Trophoblast cell (in vitro differentiated cells and primary cell): ENCODE data around the gene CHST15.

ENCODE experiments used
- DNase-seq, 2 donors: peaks; one replicate each; pipeline ENCODE4 v3.0.0-alpha.2; 2016
- H2AFZ ChIP-seq: 2 replicates; pipeline ENCODE4 v1.6.1; 2013; ENCODE audit warnings: low read length, moderate library complexity, mild to moderate bottlenecking; ENCODE audit not compliant: insufficient read depth, poor library complexity
- H2AK5ac ChIP-seq: 2 replicates; pipeline ENCODE4 v1.6.1; 2013; ENCODE audit warnings: mild to moderate bottlenecking, low read length
- H2BK120ac ChIP-seq: 2 replicates; pipeline ENCODE4 v1.6.1; 2013; ENCODE audit warnings: low read length, mild to moderate bottlenecking, moderate library complexity; ENCODE audit not compliant: insufficient read depth, poor library complexity
- H2BK12ac ChIP-seq: 2 replicates; pipeline ENCODE4 v1.6.1; 2013; ENCODE audit warnings: mild to moderate bottlenecking, low read length, moderate library complexity
- H2BK5ac ChIP-seq: 2 replicates; pipeline ENCODE4 v1.6.1; 2013; ENCODE audit warnings: low read length, low read depth, moderate library complexity, mild to moderate bottlenecking; ENCODE audit not compliant: poor library complexity
- H3K14ac ChIP-seq: 2 replicates; pipeline ENCODE4 v1.6.1; 2013; ENCODE audit warnings: mild to moderate bottlenecking, low read length
- H3K18ac ChIP-seq: 2 replicates; pipeline ENCODE4 v1.6.1; 2013; ENCODE audit warnings: mild to moderate bottlenecking, low read length
- H3K23ac ChIP-seq: 2 replicates; pipeline ENCODE4 v1.6.1; 2013; ENCODE audit warnings: low read length
- H3K27ac ChIP-seq: 2 replicates; pipeline ENCODE4 v1.5.1; 2013; ENCODE audit warnings: low read depth, mild to moderate bottlenecking, inconsistent platforms, low read length, moderate library complexity
- H3K27me3 ChIP-seq: 2 replicates; pipeline ENCODE4 v1.6.1; 2013; ENCODE audit warnings: inconsistent platforms, mild to moderate bottlenecking, low read length, moderate library complexity; ENCODE audit not compliant: insufficient read depth
- H3K36me3 ChIP-seq, 2 experiments: 1 replicate in 1 of 2; 2 replicates in 1 of 2; pipeline ENCODE4 v1.6.1; 2013; ENCODE audit warnings: low read length in 2 of 2, mild to moderate bottlenecking in 2 of 2, moderate library complexity in 1 of 2; ENCODE audit not compliant: insufficient read depth in 2 of 2, control insufficient read depth in 1 of 2
- H3K4ac ChIP-seq: 2 replicates; pipeline ENCODE4 v1.6.1; 2013; ENCODE audit warnings: low read depth, mild to moderate bottlenecking, low read length, moderate library complexity
- H3K4me1 ChIP-seq, 2 experiments: 1 replicate in 1 of 2; 2 replicates in 1 of 2; pipeline ENCODE4 v1.6.1; 2013; ENCODE audit warnings: low read length in 2 of 2, mild to moderate bottlenecking in 2 of 2, moderate library complexity in 1 of 2; ENCODE audit not compliant: insufficient read depth in 2 of 2, control insufficient read depth in 1 of 2
- H3K4me2 ChIP-seq: 2 replicates; pipeline ENCODE4 v1.6.1; 2013; ENCODE audit warnings: inconsistent platforms, mild to moderate bottlenecking, low read length, moderate library complexity
- H3K4me3 ChIP-seq: 2 replicates; pipeline ENCODE4 v1.5.1; 2013; ENCODE audit warnings: mild to moderate bottlenecking, low read depth, low read length, inconsistent platforms
- H3K79me1 ChIP-seq: one replicate; pipeline ENCODE4 v1.6.1; 2013; ENCODE audit warnings: low read length
- H3K79me2 ChIP-seq: 2 replicates; pipeline ENCODE4 v1.6.1; 2013; ENCODE audit warnings: low read length, mild to moderate bottlenecking; ENCODE audit not compliant: control insufficient read depth, insufficient read depth, poor library complexity
- H3K9ac ChIP-seq: 2 replicates; pipeline ENCODE4 v1.6.1; 2013; ENCODE audit warnings: mild to moderate bottlenecking, low read length
- H3K9me3 ChIP-seq: 2 replicates; pipeline ENCODE4 v1.6.1; 2013; ENCODE audit warnings: low read depth, mild to moderate bottlenecking, control low read depth, inconsistent platforms, low read length; ENCODE audit not compliant: insufficient read depth
- H4K12ac ChIP-seq: 2 replicates; pipeline ENCODE4 v1.6.1; 2013; ENCODE audit warnings: low read depth, mild to moderate bottlenecking, low read length, moderate library complexity
- H4K8ac ChIP-seq: 2 replicates; pipeline ENCODE4 v1.6.1; 2013; ENCODE audit warnings: low read depth, mild to moderate bottlenecking, low read length, moderate library complexity
- H4K91ac ChIP-seq: one replicate; pipeline ENCODE4 v1.6.1; 2013; ENCODE audit warnings: low read depth, mild to moderate bottlenecking, low read length, moderate library complexity
- WGBS: extraction: QIAGEN DNeasy Blood & Tissue Kit; methylation state at CpG from one replicate; pipeline ENCODE4 v1.1.7; 2013; ENCODE audit warnings: missing lambda C conversion rate; ENCODE audit not compliant: insufficient read length, insufficient coverage; ENCODE audit errors: extremely low coverage; 5-methylcytosine and 5-hydroxymethylcytosine counted together

CHST15 gene

DNA sequence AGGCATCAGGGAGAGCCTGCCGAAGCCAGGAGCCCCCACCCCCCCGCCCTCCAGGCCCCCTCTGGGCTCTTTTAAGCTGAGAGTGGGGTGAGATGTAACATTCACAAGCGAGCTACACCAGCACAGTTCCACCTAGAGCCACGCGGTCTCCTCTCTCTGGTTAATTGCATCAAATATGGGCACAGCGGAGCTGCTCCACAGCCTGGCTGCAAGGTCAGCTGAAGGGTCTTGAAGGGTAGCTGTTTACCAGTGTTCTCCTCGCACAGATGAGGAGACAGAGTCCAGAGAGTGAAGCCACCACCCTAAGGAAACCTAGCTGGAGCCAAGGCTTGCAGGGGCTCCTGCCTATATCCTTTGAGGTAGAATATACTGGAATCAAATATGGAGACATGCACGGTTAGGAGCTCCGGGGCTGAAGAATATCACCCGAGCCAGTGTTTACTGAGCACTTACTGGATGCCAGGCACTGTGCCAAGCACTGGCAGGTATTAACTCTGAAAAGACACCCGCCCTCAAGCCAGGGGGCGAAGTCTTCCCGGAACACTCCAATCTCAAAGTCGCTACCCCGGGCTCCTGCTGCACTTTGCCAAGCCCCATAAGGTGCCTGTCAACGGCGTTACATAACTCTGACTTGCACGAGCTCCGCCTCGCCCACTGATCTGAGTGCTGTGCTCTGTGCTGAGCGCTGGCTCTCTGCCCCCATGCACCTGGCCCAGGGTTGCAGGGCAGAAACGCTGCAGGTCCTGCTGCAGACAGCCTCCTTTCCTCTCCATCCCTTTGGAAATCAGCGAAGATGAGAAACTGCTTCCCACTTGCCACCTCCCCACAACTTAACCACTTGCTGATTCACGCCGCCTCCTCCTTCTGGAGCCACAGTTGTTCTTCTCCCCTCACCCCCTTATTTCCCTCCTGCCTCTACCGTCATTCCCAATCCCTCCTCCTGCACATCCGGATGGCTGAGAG lies 5.4 kb downstream of the CHST15 start:
- Histone ChIP-seq H3K4me3 (no peak overlapping the region), H3K18ac (no peak overlapping the region), H4K8ac (no peak overlapping the region), H4K91ac (no peak overlapping the region), H3K27ac (no peak overlapping the region), H4K12ac (no peak overlapping the region), H3K9ac (no peak overlapping the region), H3K4me1 (peaks cover 8 to 16% of the 10 kb centered on the region in 2 experiments), H3K36me3 (no peaks in the 10 kb centered on the region), H3K27me3 (peaks cover 11% of the 10 kb centered on the region), H3K23ac (no peak overlapping the region), H3K4ac (no peak overlapping the region), H3K79me2 (peaks cover 3% of the 10 kb centered on the region), H2AFZ (no peak overlapping the region), H3K79me1 (peaks cover 5% of the 10 kb centered on the region), H2BK120ac (no peak overlapping the region), H2BK12ac (no peak overlapping the region), H3K14ac (no peak overlapping the region), H2AK5ac (no peak overlapping the region), H2BK5ac (no peak overlapping the region), H3K4me2 (no peak overlapping the region), H3K9me3 (no peaks in the 10 kb centered on the region)
- no CpG with 5 or more reads among the region's 27 CpGs for WGBS
- no peak for DNase-seq

- H2BK120ac ChIP-seq: no peak overlapping the region
- no peak overlapping the region for H3K23ac ChIP-seq
- no peak overlapping the region for H2AK5ac ChIP-seq
- H3K4me3 ChIP-seq: no peak overlapping the region
- no peak overlapping the region for H3K27ac ChIP-seq
- H3K79me1 ChIP-seq: no peaks in the 10 kb centered on the region
- no peak overlapping the region for H3K4me2 ChIP-seq
- no peak overlapping the region for H4K91ac ChIP-seq
- H3K4me1 ChIP-seq: peaks cover 7 to 11% of the 10 kb centered on the region in 2 experiments
- H4K12ac ChIP-seq: no peak overlapping the region
- no peak overlapping the region for H2AFZ ChIP-seq
- no CpG with 5 or more reads among the region's 18 CpGs for WGBS
- H3K79me2 ChIP-seq: no peaks in the 10 kb centered on the region
- H2BK12ac ChIP-seq: no peak overlapping the region
- no peaks in the 10 kb centered on the region for H3K9me3 ChIP-seq
- H2BK5ac ChIP-seq: no peak overlapping the region
- H3K9ac ChIP-seq: no peak overlapping the region
- H3K18ac ChIP-seq: no peak overlapping the region
- H3K27me3 ChIP-seq: peaks cover 10% of the 10 kb centered on the region
- H3K4ac ChIP-seq: no peak overlapping the region
- DNase-seq: no peak
- H3K14ac ChIP-seq: no peak overlapping the region
- H3K36me3 ChIP-seq: no peaks in the 10 kb centered on the region
- no peak overlapping the region for H4K8ac ChIP-seq
Observed at GRCh38 chr10:124086787-124087671, 6.4 kb downstream of the CHST15 start.

- Histone ChIP-seq H3K27ac (no peak overlapping the region), H3K79me1 (no peaks in the 10 kb centered on the region), H3K27me3 (peaks cover 1% of the 10 kb centered on the region), H4K8ac (no peak overlapping the region), H4K91ac (no peak overlapping the region), H3K9me3 (no peaks in the 10 kb centered on the region), H3K18ac (no peak overlapping the region), H3K9ac (no peak overlapping the region), H2BK5ac (no peak overlapping the region), H3K79me2 (no peaks in the 10 kb centered on the region), H3K23ac (no peak overlapping the region), H4K12ac (no peak overlapping the region), H3K4me1 (peaks cover 1 to 4% of the 10 kb centered on the region in 2 experiments), H2BK12ac (no peak overlapping the region), H2AK5ac (no peak overlapping the region), H3K14ac (no peak overlapping the region), H2BK120ac (no peak overlapping the region), H3K4me2 (no peak overlapping the region), H3K36me3 (no peaks in the 10 kb centered on the region), H3K4me3 (no peak overlapping the region), H3K4ac (no peak overlapping the region), H2AFZ (no peak overlapping the region)
- DNase-seq: no peak
- WGBS: no CpG with 5 or more reads among the region's 14 CpGs
Observed at GRCh38 chr10:124086097-124086710, 7.2 kb downstream of the CHST15 start.

DNA sequence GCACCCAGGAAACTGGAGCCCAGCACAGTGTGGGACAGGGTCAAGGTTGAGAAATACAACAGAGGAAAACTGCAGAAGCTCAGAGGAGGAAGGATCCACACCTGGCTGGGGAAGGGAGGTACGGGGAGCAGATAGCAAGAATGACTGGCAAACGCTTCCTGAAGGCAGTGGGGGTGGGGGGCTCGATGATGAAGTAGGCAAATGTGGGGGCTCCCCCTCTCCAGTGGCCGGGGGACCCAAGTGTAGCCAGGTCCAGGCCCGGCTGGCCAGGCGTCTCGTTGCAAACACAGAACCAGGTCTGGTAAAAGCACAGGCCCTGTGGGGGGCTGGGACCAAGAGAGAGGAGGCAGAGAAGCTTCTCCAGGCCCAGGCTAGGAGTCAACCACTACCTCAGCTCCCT lies 7.7 kb downstream of the CHST15 start:
- H3K4me3 ChIP-seq: no peak overlapping the region
- no peak overlapping the region for H4K12ac ChIP-seq
- H3K27me3 ChIP-seq: no peaks in the 10 kb centered on the region
- no peak overlapping the region for H2AK5ac ChIP-seq
- no peak overlapping the region for H4K91ac ChIP-seq
- WGBS: no CpG with 5 or more reads among the region's 7 CpGs
- H3K23ac ChIP-seq: no peak overlapping the region
- no peak overlapping the region for H2AFZ ChIP-seq
- no peaks in the 10 kb centered on the region for H3K36me3 ChIP-seq
- H3K18ac ChIP-seq: no peak overlapping the region
- H2BK5ac ChIP-seq: no peak overlapping the region
- H3K79me1 ChIP-seq: no peaks in the 10 kb centered on the region
- no peak for DNase-seq
- H4K8ac ChIP-seq: no peak overlapping the region
- H3K4me1 ChIP-seq: peaks cover 2 to 4% of the 10 kb centered on the region in 2 experiments
- H3K4ac ChIP-seq: no peak overlapping the region
- H3K27ac ChIP-seq: no peak overlapping the region
- H3K9ac ChIP-seq: no peak overlapping the region
- no peak overlapping the region for H2BK120ac ChIP-seq
- no peak overlapping the region for H3K4me2 ChIP-seq
- no peaks in the 10 kb centered on the region for H3K9me3 ChIP-seq
- H3K14ac ChIP-seq: no peak overlapping the region
- no peak overlapping the region for H2BK12ac ChIP-seq
- no peaks in the 10 kb centered on the region for H3K79me2 ChIP-seq
